Hair follicle dermal papilla cell (primary cell): Measurements from ENCODE around the gene MYL4. TPM values are rescaled to one million over a fixed set of nuclear protein-coding genes. Genes with fewer than 3 reads are reported as not detected.

ENCODE experiments used
- small RNA-seq: library from RNA; depleted of rRNA; stranded (forward); fragments of <200 nt; gene quantifications from one replicate; pipeline ENCODE3, GENCODE V24; 2012
- total RNA-seq: library from RNA; depleted of rRNA; stranded (reverse); fragments of >200 nt; gene quantifications from 2 replicates; pipeline ENCODE4 v1.2.3, GENCODE V29; 2012

Gene MYL4
- not detected in 2 replicates for total RNA-seq

GRCh38 chr17:47208744-47209488, at the start of gene MYL4:
Gene MYL4 (plus strand): TSS chr17:47209348. CDS start chr17:47209423, 75 bp downstream.

GRCh38 chr17:47188876-47189731, 20.0 kb upstream of the MYL4 start, which contains the start of gene CDC27:
Gene CDC27 (minus strand): TSS chr17:47189295. CDS start chr17:47189172, 123 bp downstream.

GRCh38 chr17:47253541-47254402, 44.6 kb downstream of the MYL4 start, which contains the start of gene ITGB3:
Gene ITGB3 (plus strand): TSS chr17:47253827. CDS start chr17:47253862, 35 bp downstream.

Small RNA genes lying within 50 kb of the gene (small RNA-seq; reads per million reads assigned to genes)
- gene RNU7-186P = not detected

Other genes with a start within 250 kb of the MYL4 start
- gene RPRML, start 230.1 kb upstream of the MYL4 start, total RNA-seq = not detected in 2 replicates
- 97.0 and 102 TPM in 2 replicates for gene CDC27, start 20.1 kb upstream of the MYL4 start, total RNA-seq
- 32.0 and 40.4 TPM in 2 replicates for gene ITGB3, start 44.5 kb downstream of the MYL4 start, total RNA-seq
- gene EFCAB13, start 114.6 kb downstream of the MYL4 start, total RNA-seq = 4.5 and 6.7 TPM in 2 replicates